Loucy (cell line): ENCODE measurements around the gene ETFA.
"Not testable (repeated sequence)": the region's sequence is repeated elsewhere in the genome, so short reads cannot be mapped to it uniquely, and the experiment has no call there.

Experiments
- H2AFZ ChIP-seq: fragments of 200-600 bp; sonication (generic); 2 replicates; pipeline ENCODE4 v1.6.0; 2016; ENCODE audit warnings: antibody characterized with exemption, mild to moderate bottlenecking, low read length, moderate library complexity
- H3F3A ChIP-seq: fragments of 200-600 bp; 2 replicates; pipeline ENCODE4 v1.6.0; 2016; ENCODE audit warnings: antibody characterized with exemption, low read depth, mild to moderate bottlenecking
- H3K27me3 ChIP-seq: fragments of 200-600 bp; sonication (generic); 2 replicates; pipeline ENCODE4 v1.6.1; 2014; ENCODE audit warnings: low read length, mild to moderate bottlenecking; ENCODE audit not compliant: insufficient read depth, poor library complexity, severe bottlenecking
- H3K36me3 ChIP-seq: fragments of 200-600 bp; sonication (generic); 2 replicates; pipeline ENCODE4 v1.6.1; 2016; ENCODE audit warnings: low read length; ENCODE audit not compliant: insufficient read depth
- H3K4me1 ChIP-seq: fragments of 200-600 bp; sonication (generic); 2 replicates; pipeline ENCODE4 v1.5.1; 2014; ENCODE audit warnings: low read length, mild to moderate bottlenecking; ENCODE audit not compliant: insufficient read depth, poor library complexity, severe bottlenecking
- H3K4me2 ChIP-seq: fragments of 200-600 bp; sonication (generic); 2 replicates; pipeline ENCODE4 v1.6.0; 2014; ENCODE audit warnings: antibody characterized with exemption, low read length, low read depth, mild to moderate bottlenecking; ENCODE audit not compliant: poor library complexity, severe bottlenecking
- H3K4me3 ChIP-seq: fragments of 200-600 bp; sonication (generic); 2 replicates; pipeline ENCODE4 v1.5.1; 2014; ENCODE audit warnings: low read length, mild to moderate bottlenecking, mixed read lengths; ENCODE audit not compliant: poor library complexity, severe bottlenecking
- H3K79me2 ChIP-seq: fragments of 200-600 bp; sonication (generic); 2 replicates; pipeline ENCODE4 v1.6.1; 2014; ENCODE audit warnings: low read length; ENCODE audit not compliant: insufficient read depth
- H3K9ac ChIP-seq: fragments of 200-600 bp; sonication (generic); 2 replicates; pipeline ENCODE4 v1.6.0; 2014; ENCODE audit warnings: mild to moderate bottlenecking, low read depth, low read length, moderate library complexity; ENCODE audit not compliant: poor library complexity, severe bottlenecking
- H3K9me2 ChIP-seq: fragments of 200-600 bp; sonication (generic); replicated peaks from 2 replicates; pipeline ENCODE4 v1.6.1; 2016; ENCODE audit warnings: low read depth, low read length, mixed read lengths
- H3K9me3 ChIP-seq: fragments of 200-600 bp; sonication (generic); 2 replicates; pipeline ENCODE4 v1.6.1; 2014; ENCODE audit warnings: mild to moderate bottlenecking, antibody characterized with exemption, low read length, low read depth; ENCODE audit not compliant: insufficient read depth
- H4K20me1 ChIP-seq: fragments of 200-600 bp; sonication (generic); 2 replicates; pipeline ENCODE4 v1.6.0; 2014; ENCODE audit warnings: antibody characterized with exemption, low read length, mild to moderate bottlenecking; ENCODE audit not compliant: insufficient read depth, poor library complexity, severe bottlenecking
- CTCF ChIP-seq: fragments of 200-600 bp; sonication (generic); conservative IDR thresholded peaks from 2 replicates; pipeline ENCODE4 v1.5.1; 2014; ENCODE audit warnings: mild to moderate bottlenecking, antibody characterized with exemption, low read length
- EZH2phosphoT487 ChIP-seq: fragments of 200-600 bp; IDR thresholded peaks from 2 replicates; pipeline ENCODE4 v1.6.1; 2018; ENCODE audit warnings: antibody characterized with exemption, mild to moderate bottlenecking, moderate library complexity, borderline replicate concordance

The ETFA gene

DNA sequence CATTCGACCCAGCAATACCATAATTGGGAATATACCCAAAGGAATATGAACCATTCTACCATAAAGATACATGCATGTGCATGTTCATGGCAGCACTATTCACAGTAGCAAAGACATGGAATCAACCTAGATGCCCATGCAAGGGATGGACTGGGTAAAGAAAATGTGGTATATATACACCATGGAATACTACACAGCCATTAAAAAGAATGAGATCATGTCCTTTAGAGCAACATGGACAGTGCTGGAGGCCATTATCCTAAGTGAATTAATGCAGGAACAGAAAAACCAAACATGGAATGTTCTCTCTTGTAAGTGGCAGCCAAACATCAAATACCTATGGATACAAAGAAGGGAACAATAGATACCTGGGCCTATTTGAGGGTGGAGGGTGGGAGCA, 7.4 kb downstream of the ETFA start:
- TF ChIP-seq EZH2phosphoT487 = no peak
- no peak for TF ChIP-seq CTCF
- H3K4me1 ChIP-seq = peaks cover 83% of the 10 kb centered on the region
- H4K20me1 ChIP-seq = peaks cover 68% of the 10 kb centered on the region
- no peaks in the 10 kb centered on the region for H3K36me3 ChIP-seq
- peak overlapping the region; percentile 78 for H3K4me2 ChIP-seq
- no peak overlapping the region for H3K9ac ChIP-seq
- H3K9me3 ChIP-seq = no peaks in the 10 kb centered on the region
- no peak overlapping the region for H3K4me3 ChIP-seq
- no peaks in the 10 kb centered on the region for H3K27me3 ChIP-seq
- H3F3A ChIP-seq = peaks cover 7% of the 10 kb centered on the region; the same call in 1 of the 2 replicates
- H2AFZ ChIP-seq = no peak overlapping the region
- H3K79me2 ChIP-seq = peaks cover 100% of the 10 kb centered on the region
- H3K9me2 ChIP-seq = no peaks in the 10 kb centered on the region

- Histone ChIP-seq H3K4me1 (peaks cover 53% of the 10 kb centered on the region), H3K9ac (no peak overlapping the region), H3K9me3 (no peaks in the 10 kb centered on the region), H3K4me3 (no peak overlapping the region), H3K27me3 (no peaks in the 10 kb centered on the region), H3K79me2 (peaks cover 96% of the 10 kb centered on the region), H3K4me2 (peak overlapping the region; percentile 27), H4K20me1 (peaks cover 66% of the 10 kb centered on the region), H3K36me3 (peaks cover 3% of the 10 kb centered on the region; the same call in 1 of the 2 replicates), H2AFZ (no peak overlapping the region), H3F3A (peaks cover 5% of the 10 kb centered on the region; the same call in 1 of the 2 replicates), H3K9me2 (no peaks in the 10 kb centered on the region)
- TF ChIP-seq EZH2phosphoT487 (no peak), CTCF (no peak)
Measured at GRCh38 chr15:76299786-76300185, 11.5 kb downstream of the ETFA start.

- Histone ChIP-seq H3K79me2 (peaks cover 96% of the 10 kb centered on the region), H3K4me3 (no peak overlapping the region), H3K36me3 (peaks cover 3% of the 10 kb centered on the region; the same call in 1 of the 2 replicates), H3K4me1 (peaks cover 53% of the 10 kb centered on the region), H3F3A (peaks cover 5% of the 10 kb centered on the region; the same call in 1 of the 2 replicates), H4K20me1 (peaks cover 68% of the 10 kb centered on the region), H3K9ac (no peak overlapping the region), H3K9me2 (no peaks in the 10 kb centered on the region), H2AFZ (no peak overlapping the region), H3K27me3 (no peaks in the 10 kb centered on the region), H3K4me2 (peak overlapping the region; percentile 27), H3K9me3 (no peaks in the 10 kb centered on the region)
- TF ChIP-seq EZH2phosphoT487 (no peak), CTCF (no peak)
Measured at GRCh38 chr15:76298986-76299385, 12.3 kb downstream of the ETFA start.

DNA sequence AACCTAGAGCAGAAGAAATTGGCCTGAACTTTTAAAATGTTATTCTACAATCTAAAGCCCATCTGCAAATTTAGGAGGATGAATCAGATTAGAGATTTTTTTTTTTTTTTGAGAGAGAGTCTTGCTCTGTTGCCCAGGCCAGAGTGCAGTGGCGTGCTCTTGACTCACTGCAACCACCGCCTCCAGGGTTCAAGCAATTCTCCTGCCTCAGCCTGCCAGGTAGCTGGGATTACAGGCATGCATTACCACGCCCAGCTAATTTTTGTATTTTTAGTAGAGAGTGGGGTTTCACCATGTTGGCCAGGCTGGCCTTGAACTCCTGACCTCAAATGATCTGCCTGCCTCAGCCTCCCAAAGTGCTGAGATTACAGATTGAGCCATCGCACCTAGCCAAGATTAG, 13.3 kb downstream of the ETFA start:
- H4K20me1 ChIP-seq = peaks cover 69% of the 10 kb centered on the region
- H3K9me3 ChIP-seq = not testable (repeated sequence)

More for the DNA sequence above, 13.3 kb downstream of the ETFA start:
- not testable (repeated sequence) for H3K9ac ChIP-seq, H2AFZ ChIP-seq, H3K4me2 ChIP-seq, H3K4me3 ChIP-seq, H3K36me3 ChIP-seq, H3F3A ChIP-seq, H3K27me3 ChIP-seq, H3K9me2 ChIP-seq
- peaks cover 46% of the 10 kb centered on the region for H3K4me1 ChIP-seq
- H3K79me2 ChIP-seq = peaks cover 96% of the 10 kb centered on the region
